ENCODE results near the gene PVALB.

DNA sequence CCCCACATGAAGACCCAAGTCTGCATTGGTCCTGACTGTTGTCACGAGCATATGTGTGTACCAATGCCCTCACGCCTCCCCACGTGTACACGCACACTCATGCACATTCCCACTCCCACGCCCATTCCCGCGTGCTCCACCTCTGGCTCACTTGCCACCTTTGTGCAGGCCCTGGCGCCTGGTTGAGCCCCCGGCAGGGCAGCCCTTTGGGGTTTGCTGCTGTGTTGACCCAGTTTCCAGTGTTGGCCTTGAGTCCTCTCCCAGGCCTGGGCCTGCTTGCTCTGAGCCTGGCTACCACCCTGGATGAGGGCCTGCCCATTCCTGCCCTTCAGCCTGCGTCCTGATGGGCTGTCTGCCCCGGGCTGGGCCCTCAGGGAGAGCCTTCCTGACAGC, 18.2 kb downstream of the PVALB start:
- TF ChIP-seq, protein P1, sequence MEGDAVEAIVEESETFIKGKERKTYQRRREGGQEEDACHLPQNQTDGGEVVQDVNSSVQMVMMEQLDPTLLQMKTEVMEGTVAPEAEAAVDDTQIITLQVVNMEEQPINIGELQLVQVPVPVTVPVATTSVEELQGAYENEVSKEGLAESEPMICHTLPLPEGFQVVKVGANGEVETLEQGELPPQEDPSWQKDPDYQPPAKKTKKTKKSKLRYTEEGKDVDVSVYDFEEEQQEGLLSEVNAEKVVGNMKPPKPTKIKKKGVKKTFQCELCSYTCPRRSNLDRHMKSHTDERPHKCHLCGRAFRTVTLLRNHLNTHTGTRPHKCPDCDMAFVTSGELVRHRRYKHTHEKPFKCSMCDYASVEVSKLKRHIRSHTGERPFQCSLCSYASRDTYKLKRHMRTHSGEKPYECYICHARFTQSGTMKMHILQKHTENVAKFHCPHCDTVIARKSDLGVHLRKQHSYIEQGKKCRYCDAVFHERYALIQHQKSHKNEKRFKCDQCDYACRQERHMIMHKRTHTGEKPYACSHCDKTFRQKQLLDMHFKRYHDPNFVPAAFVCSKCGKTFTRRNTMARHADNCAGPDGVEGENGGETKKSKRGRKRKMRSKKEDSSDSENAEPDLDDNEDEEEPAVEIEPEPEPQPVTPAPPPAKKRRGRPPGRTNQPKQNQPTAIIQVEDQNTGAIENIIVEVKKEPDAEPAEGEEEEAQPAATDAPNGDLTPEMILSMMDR (conservative IDR thresholded peaks at IDR 0.05), result no peak
- TF ChIP-seq ZFX (IDR thresholded peaks at IDR 0.05), result no peak

All from C4-2B (cell line).